ENCODE results near the gene DBH.
A peak's percentile ranks its signal among the peaks of the same experiment; 100 is the strongest.
"Not testable (repeated sequence)": the region's sequence is repeated elsewhere in the genome, so short reads cannot be mapped to it uniquely, and the experiment has no call there.

The DBH gene

DNA sequence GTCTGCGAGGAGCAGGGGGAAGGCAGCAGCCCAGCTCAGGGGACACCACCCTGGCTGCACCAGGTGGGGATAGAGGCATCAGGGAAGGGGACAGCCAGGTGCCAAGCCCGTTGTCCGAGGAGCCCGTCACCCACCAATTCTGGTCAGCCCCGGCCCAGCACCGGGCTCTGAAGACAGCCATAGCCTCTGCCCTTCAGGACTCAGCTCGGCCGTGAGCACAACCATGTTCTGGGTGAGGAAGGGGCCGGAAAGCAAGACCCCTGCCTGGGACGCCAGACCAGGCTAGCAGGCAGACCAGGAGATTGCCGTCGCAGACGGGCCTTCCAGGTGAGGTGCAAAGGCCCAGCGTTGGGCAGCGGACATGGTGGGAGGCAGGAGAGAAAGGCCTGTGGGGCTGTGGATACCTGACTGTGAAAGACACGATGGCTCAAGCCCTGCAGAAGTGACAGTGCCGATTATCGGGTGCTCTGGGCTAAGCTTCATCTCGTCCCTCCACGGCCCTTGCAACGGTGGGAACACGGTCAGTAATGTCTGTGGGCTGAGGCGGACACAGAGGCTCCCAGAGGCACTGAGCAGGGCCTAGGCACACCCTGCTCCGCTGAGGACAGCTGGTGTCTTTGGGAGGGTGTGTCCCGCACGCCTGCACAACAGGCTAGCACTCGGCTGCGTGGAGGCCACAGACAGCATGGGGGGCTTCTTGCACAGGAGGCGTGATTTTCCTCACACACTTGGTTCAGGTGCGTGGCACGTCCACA lies 36.5 kb downstream of the DBH start:
- no peak for DNase-seq
- no peaks in the 10 kb centered on the region for H3K9me3 ChIP-seq (ENCODE audit: control extremely low read depth in 1 of 5, control insufficient read depth in 4 of 5, insufficient read depth in 2 of 5, low read depth in 1 of 5, low read length in 4 of 5)
- ChIA-PET CTCF (interaction anchor here (1.0 to 1.6 kb wide), 3 partner anchors 11 to 110 kb away, joined by 3 read pairs; no protein-coding TSS in a partner anchor), POLR2A (interaction anchor here (0.6 kb wide), 1 partner anchor 158 kb away, joined by 4 read pairs; no protein-coding TSS in a partner anchor)
- H3K4me1 ChIP-seq (ENCODE audit: control extremely low read depth in 1 of 4, control insufficient read depth in 4 of 4, insufficient read depth in 4 of 4, low read length in 3 of 4), result peaks cover 0 to 5% (median 0%) of the 10 kb centered on the region in 4 experiments
- H3K4me3 ChIP-seq (ENCODE audit: control insufficient read depth in 1 of 7, extremely low read depth in 1 of 7, insufficient read depth in 4 of 7, low read depth in 2 of 7, low read length in 6 of 7), result no peak overlapping the region
- 92% methylated on average over 29 of the region's 31 CpGs for WGBS (ENCODE audit: insufficient coverage)
- H3K36me3 ChIP-seq (ENCODE audit: control insufficient read depth in 4 of 4, insufficient read depth in 4 of 4, low read length in 3 of 4), result no peaks in the 10 kb centered on the region
- H3K27ac ChIP-seq (ENCODE audit: insufficient read depth in 1 of 2, low read depth in 1 of 2, low read length in 2 of 2, poor library complexity in 1 of 2, severe bottlenecking in 2 of 2), result no peak overlapping the region
- H3K27me3 ChIP-seq (replicated peaks in 2 of 5; ENCODE audit: control insufficient read depth in 4 of 5, insufficient read depth in 5 of 5, low read length in 4 of 5), result peaks cover 0 to 2% (median 0%) of the 10 kb centered on the region in 5 experiments

DNA sequence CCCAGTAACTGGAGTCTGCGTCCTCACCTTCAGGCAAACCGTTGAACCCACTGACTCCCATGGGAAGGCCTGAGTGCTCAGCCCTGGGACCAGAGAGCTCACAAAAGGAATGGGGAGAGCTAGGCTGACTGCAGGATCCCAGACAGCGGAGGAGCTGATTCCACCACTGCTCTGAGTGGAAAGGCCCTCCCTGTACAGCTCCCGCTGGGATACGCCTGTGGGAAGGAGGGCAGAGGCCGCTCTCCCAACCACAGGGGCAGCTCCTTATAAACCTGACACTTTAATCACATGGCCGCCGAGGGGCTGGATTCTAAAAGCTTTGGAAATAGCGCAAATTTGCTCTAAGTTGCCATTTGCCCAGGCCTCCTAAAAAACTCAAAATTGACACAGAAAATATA lies 37.1 kb downstream of the DBH start:
- CTCF ChIA-PET, result interaction anchor here (1.0 to 1.6 kb wide), 3 partner anchors 12 to 109 kb away, joined by 3 read pairs; no protein-coding TSS in a partner anchor
- peaks cover 0 to 5% (median 0%) of the 10 kb centered on the region in 4 experiments for H3K4me1 ChIP-seq (ENCODE audit: control extremely low read depth in 1 of 4, control insufficient read depth in 4 of 4, insufficient read depth in 4 of 4, low read length in 3 of 4)
- DNase-seq, result no peak
- POLR2A ChIA-PET, result no interaction called here
- H3K27ac ChIP-seq (ENCODE audit: insufficient read depth in 1 of 2, low read depth in 1 of 2, low read length in 2 of 2, poor library complexity in 1 of 2, severe bottlenecking in 2 of 2), result no peak overlapping the region
- H3K9me3 ChIP-seq (ENCODE audit: control extremely low read depth in 1 of 5, control insufficient read depth in 4 of 5, insufficient read depth in 2 of 5, low read depth in 1 of 5, low read length in 4 of 5), result no peaks in the 10 kb centered on the region
- H3K4me3 ChIP-seq (ENCODE audit: control insufficient read depth in 1 of 7, extremely low read depth in 1 of 7, insufficient read depth in 4 of 7, low read depth in 2 of 7, low read length in 6 of 7), result no peak overlapping the region
- no peaks in the 10 kb centered on the region for H3K27me3 ChIP-seq (replicated peaks in 2 of 5; ENCODE audit: control insufficient read depth in 4 of 5, insufficient read depth in 5 of 5, low read length in 4 of 5)
- WGBS (ENCODE audit: insufficient coverage), result 100% methylated on average over 9 of the region's 9 CpGs
- H3K36me3 ChIP-seq (ENCODE audit: control insufficient read depth in 4 of 4, insufficient read depth in 4 of 4, low read length in 3 of 4), result no peaks in the 10 kb centered on the region

DNA sequence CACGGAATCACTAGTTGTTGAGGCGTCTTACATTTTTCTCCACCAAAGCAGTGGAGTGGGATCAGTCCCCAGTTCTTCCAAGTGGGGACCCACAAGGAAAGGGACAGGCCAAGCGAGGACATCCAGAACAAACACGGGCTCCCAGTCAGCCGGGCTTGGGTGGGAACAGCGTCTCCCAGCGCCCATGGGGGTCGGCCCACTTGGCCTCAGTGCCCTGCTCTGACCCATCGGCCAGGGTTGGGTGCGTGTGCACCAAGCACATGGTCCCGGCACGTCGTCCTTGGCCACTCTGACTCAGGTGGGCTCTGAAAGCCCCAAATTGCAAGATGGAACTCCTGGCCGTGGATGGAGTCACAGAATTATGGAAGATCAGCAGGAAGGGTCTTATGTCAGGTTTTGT lies 37.9 kb downstream of the DBH start:
- ChIA-PET CTCF (interaction anchor here (1.6 kb wide), 1 partner anchor 13 kb away, joined by 3 read pairs; no protein-coding TSS in a partner anchor), POLR2A (no interaction called here)
- H3K27ac ChIP-seq (ENCODE audit: insufficient read depth in 1 of 2, low read depth in 1 of 2, low read length in 2 of 2, poor library complexity in 1 of 2, severe bottlenecking in 2 of 2), result no peak overlapping the region
- no peak for DNase-seq
- no peaks in the 10 kb centered on the region for H3K27me3 ChIP-seq (replicated peaks in 2 of 5; ENCODE audit: control insufficient read depth in 4 of 5, insufficient read depth in 5 of 5, low read length in 4 of 5)
- no peaks in the 10 kb centered on the region for H3K9me3 ChIP-seq (ENCODE audit: control extremely low read depth in 1 of 5, control insufficient read depth in 4 of 5, insufficient read depth in 2 of 5, low read depth in 1 of 5, low read length in 4 of 5)
- H3K4me1 ChIP-seq (ENCODE audit: control extremely low read depth in 1 of 4, control insufficient read depth in 4 of 4, insufficient read depth in 4 of 4, low read length in 3 of 4), result peaks cover 0 to 5% (median 0%) of the 10 kb centered on the region in 4 experiments
- no peak overlapping the region for H3K4me3 ChIP-seq (ENCODE audit: control insufficient read depth in 1 of 7, extremely low read depth in 1 of 7, insufficient read depth in 4 of 7, low read depth in 2 of 7, low read length in 6 of 7)
- no peaks in the 10 kb centered on the region for H3K36me3 ChIP-seq (ENCODE audit: control insufficient read depth in 4 of 4, insufficient read depth in 4 of 4, low read length in 3 of 4)
- 97% methylated on average over 14 of the region's 14 CpGs for WGBS (ENCODE audit: insufficient coverage)

DNA sequence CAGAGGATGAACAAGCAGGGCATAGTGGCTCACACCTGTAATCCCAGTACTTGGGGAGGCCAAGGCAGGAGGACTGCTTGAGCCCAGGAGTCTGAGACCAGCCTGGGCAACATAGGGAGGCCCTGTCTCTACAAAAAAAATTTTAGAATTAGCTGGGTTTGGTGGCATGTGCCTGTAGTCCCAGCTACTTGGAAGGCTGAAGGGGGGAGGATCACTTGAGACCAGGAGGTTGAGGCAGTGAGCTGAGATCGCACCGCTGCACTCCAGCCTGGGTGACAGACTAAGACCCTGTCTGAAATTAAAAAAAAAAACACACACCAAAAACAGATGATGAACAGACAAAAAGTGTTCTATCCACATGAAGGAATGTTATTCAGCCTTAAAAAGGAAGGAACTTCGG lies 39.6 kb downstream of the DBH start:
- H3K4me1 ChIP-seq (ENCODE audit: control extremely low read depth in 1 of 4, control insufficient read depth in 4 of 4, insufficient read depth in 4 of 4, low read length in 3 of 4); H3K36me3 ChIP-seq (ENCODE audit: control insufficient read depth in 4 of 4, insufficient read depth in 4 of 4, low read length in 3 of 4); H3K9me3 ChIP-seq (ENCODE audit: control extremely low read depth in 1 of 5, control insufficient read depth in 4 of 5, insufficient read depth in 2 of 5, low read depth in 1 of 5, low read length in 4 of 5); H3K27ac ChIP-seq (ENCODE audit: insufficient read depth in 1 of 2, low read depth in 1 of 2, low read length in 2 of 2, poor library complexity in 1 of 2, severe bottlenecking in 2 of 2); DNase-seq; CTCF ChIA-PET; POLR2A ChIA-PET; H3K4me3 ChIP-seq (ENCODE audit: control insufficient read depth in 1 of 7, extremely low read depth in 1 of 7, insufficient read depth in 4 of 7, low read depth in 2 of 7, low read length in 6 of 7); H3K27me3 ChIP-seq (replicated peaks in 2 of 5; ENCODE audit: control insufficient read depth in 4 of 5, insufficient read depth in 5 of 5, low read length in 4 of 5): not testable (repeated sequence)
- WGBS (ENCODE audit: insufficient coverage), result no CpG with 5 or more reads among the region's 3 CpGs

DNA sequence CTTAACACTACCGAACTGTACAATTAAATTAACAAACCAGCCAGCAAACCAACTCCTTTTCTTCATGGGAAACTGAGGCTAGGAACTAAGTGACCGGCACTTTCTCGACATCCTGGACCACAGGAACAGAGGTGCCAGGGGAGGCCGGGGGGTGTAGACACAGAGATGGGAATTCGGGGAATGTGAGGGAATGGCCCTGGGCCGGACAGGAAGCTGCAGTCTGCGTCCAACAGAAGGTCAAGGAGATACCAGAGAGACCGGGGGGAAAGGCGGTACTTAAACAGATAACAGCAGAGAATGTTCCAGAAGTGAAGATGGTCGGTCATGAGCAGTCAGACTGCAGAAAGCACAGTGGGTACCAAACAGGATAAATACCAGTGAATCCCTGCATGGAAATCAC lies 40.3 kb downstream of the DBH start:
- 89% methylated on average over 10 of the region's 10 CpGs for WGBS (ENCODE audit: insufficient coverage)
- ChIA-PET POLR2A (no interaction called here), CTCF (no interaction called here)
- no peaks in the 10 kb centered on the region for H3K9me3 ChIP-seq (ENCODE audit: control extremely low read depth in 1 of 5, control insufficient read depth in 4 of 5, insufficient read depth in 2 of 5, low read depth in 1 of 5, low read length in 4 of 5)
- no peaks in the 10 kb centered on the region for H3K27me3 ChIP-seq (replicated peaks in 2 of 5; ENCODE audit: control insufficient read depth in 4 of 5, insufficient read depth in 5 of 5, low read length in 4 of 5)
- H3K4me3 ChIP-seq (ENCODE audit: control insufficient read depth in 1 of 7, extremely low read depth in 1 of 7, insufficient read depth in 4 of 7, low read depth in 2 of 7, low read length in 6 of 7), result no peak overlapping the region
- no peak for DNase-seq
- peaks cover 0 to 5% (median 0%) of the 10 kb centered on the region in 4 experiments for H3K4me1 ChIP-seq (ENCODE audit: control extremely low read depth in 1 of 4, control insufficient read depth in 4 of 4, insufficient read depth in 4 of 4, low read length in 3 of 4)
- no peak overlapping the region for H3K27ac ChIP-seq (ENCODE audit: insufficient read depth in 1 of 2, low read depth in 1 of 2, low read length in 2 of 2, poor library complexity in 1 of 2, severe bottlenecking in 2 of 2)
- no peaks in the 10 kb centered on the region for H3K36me3 ChIP-seq (ENCODE audit: control insufficient read depth in 4 of 4, insufficient read depth in 4 of 4, low read length in 3 of 4)

DNA sequence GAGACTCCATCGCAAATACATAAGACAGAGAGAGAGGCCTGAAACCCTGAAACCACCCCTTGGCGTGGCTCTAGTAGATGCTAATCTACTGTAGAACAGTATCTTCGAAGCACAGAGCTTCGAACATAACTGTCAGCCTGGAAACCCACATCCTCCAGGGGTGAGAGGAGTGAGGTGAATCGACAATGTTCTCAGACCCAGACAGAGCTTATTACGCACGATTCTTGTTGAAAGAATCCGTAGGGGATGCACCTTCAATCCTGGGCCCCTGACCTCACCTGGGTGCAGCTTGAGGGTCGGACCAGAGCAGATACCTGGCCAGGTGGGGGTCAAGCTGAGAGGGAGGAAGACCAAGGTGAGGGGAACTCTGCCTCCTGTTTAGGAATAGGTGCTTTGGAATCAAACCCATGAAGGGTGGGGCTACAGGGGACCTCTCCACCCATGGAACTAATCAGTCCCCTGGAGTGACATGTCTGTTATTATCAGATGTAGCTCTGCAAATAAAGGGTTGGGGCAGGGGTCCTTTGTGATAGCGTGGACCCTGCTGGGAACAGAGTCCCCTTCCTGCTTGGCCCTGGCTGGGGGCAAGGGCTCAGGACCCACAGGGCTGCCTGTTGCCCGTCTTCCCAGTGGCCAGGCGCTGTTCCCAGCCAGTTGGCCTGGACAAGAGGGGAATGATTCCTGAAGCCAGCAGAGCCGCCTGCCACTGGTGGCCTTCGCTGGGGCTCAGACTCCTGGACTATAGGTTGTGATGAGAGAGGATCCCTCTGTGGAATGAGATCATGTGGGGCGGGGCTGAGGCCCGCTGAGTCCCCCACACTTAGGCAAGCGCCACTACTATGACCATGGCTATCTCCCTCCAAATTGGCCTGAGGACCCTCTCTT lies 41.2 kb downstream of the DBH start:
- POLR2A ChIA-PET, result no interaction called here
- WGBS (ENCODE audit: insufficient coverage), result 87% methylated on average over 11 of the region's 17 CpGs
- CTCF ChIA-PET, result no interaction called here
- Histone ChIP-seq H3K4me1 (ENCODE audit: control extremely low read depth in 1 of 4, control insufficient read depth in 4 of 4, insufficient read depth in 4 of 4, low read length in 3 of 4) (peaks cover 0 to 5% (median 0%) of the 10 kb centered on the region in 4 experiments), H3K36me3 (ENCODE audit: control insufficient read depth in 4 of 4, insufficient read depth in 4 of 4, low read length in 3 of 4) (no peaks in the 10 kb centered on the region), H3K4me3 (ENCODE audit: control insufficient read depth in 1 of 7, extremely low read depth in 1 of 7, insufficient read depth in 4 of 7, low read depth in 2 of 7, low read length in 6 of 7) (no peak overlapping the region), H3K27ac (ENCODE audit: insufficient read depth in 1 of 2, low read depth in 1 of 2, low read length in 2 of 2, poor library complexity in 1 of 2, severe bottlenecking in 2 of 2) (no peak overlapping the region), H3K9me3 (ENCODE audit: control extremely low read depth in 1 of 5, control insufficient read depth in 4 of 5, insufficient read depth in 2 of 5, low read depth in 1 of 5, low read length in 4 of 5) (no peaks in the 10 kb centered on the region), H3K27me3 (replicated peaks in 2 of 5; ENCODE audit: control insufficient read depth in 4 of 5, insufficient read depth in 5 of 5, low read length in 4 of 5) (no peaks in the 10 kb centered on the region)
- peak; percentile 44 to 81 (median 69) for DNase-seq

DNA sequence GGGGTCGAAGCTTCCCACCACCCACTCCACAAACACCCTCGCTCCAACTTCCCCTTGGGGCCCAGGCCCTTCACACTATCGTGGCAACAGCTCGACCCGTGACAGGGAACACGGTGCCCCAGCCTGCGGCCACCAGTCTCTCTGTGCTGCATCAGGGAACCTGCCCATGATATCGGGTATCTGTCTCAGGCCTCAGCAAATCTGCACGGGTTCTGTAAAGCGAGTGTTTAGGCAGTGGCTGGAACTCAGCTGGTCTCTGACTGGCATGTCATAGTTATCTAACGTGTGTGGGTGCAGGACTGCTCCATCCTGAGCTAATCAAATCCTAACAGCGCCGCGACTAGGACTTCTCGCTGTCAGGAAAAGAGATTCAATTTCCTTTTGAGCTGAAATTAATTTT lies 42.9 kb downstream of the DBH start:
- WGBS (ENCODE audit: insufficient coverage), result 85% methylated on average over 15 of the region's 15 CpGs
- no peak overlapping the region for H3K27ac ChIP-seq (ENCODE audit: insufficient read depth in 1 of 2, low read depth in 1 of 2, low read length in 2 of 2, poor library complexity in 1 of 2, severe bottlenecking in 2 of 2)
- H3K4me1 ChIP-seq (ENCODE audit: control extremely low read depth in 1 of 4, control insufficient read depth in 4 of 4, insufficient read depth in 4 of 4, low read length in 3 of 4), result peaks cover 0 to 5% (median 0%) of the 10 kb centered on the region in 4 experiments
- no peaks in the 10 kb centered on the region for H3K36me3 ChIP-seq (ENCODE audit: control insufficient read depth in 4 of 4, insufficient read depth in 4 of 4, low read length in 3 of 4)
- CTCF ChIA-PET, result interaction anchor here (0.7 to 1.2 kb wide), 3 partner anchors 13 to 45 kb away, joined by 3 to 5 read pairs (median 3); no protein-coding TSS in a partner anchor
- no peaks in the 10 kb centered on the region for H3K27me3 ChIP-seq (replicated peaks in 2 of 5; ENCODE audit: control insufficient read depth in 4 of 5, insufficient read depth in 5 of 5, low read length in 4 of 5)
- POLR2A ChIA-PET, result no interaction called here
- H3K4me3 ChIP-seq (ENCODE audit: control insufficient read depth in 1 of 7, extremely low read depth in 1 of 7, insufficient read depth in 4 of 7, low read depth in 2 of 7, low read length in 6 of 7), result no peak overlapping the region
- DNase-seq, result peak in 1 of 3 donors; percentile 36
- no peaks in the 10 kb centered on the region for H3K9me3 ChIP-seq (ENCODE audit: control extremely low read depth in 1 of 5, control insufficient read depth in 4 of 5, insufficient read depth in 2 of 5, low read depth in 1 of 5, low read length in 4 of 5)

All from common myeloid progenitor, CD34-positive (primary cell).